ENCODE data around the gene ERC2.

DNA sequence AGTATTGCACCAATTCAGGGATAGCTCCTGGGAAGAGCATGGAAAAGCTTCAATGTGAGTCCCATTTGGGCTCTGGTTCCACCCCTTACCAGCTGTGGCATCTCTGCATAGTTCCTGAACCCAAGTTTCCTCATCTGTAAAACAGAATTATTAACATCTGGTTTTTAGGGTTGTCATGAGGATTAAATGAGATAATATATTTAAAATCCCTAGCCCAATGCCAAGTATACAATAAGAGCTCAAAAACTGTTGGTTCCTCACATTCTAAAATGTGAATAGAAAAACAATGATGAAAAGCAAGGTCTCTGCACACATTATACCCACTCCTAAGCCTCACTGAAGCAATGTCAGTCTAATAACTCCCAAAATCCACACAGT is 743.9 kb downstream of the ERC2 start:
- TF ChIP-seq SIX5 (IDR thresholded peaks at IDR 0.05; ENCODE audit: low read depth, low read length): no peak
- TF ChIP-seq USF2 (IDR thresholded peaks at IDR 0.05; ENCODE audit: low read length): no peak
- TF ChIP-seq, protein P1, sequence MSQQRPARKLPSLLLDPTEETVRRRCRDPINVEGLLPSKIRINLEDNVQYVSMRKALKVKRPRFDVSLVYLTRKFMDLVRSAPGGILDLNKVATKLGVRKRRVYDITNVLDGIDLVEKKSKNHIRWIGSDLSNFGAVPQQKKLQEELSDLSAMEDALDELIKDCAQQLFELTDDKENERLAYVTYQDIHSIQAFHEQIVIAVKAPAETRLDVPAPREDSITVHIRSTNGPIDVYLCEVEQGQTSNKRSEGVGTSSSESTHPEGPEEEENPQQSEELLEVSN (IDR thresholded peaks at IDR 0.05): no peak
- TF ChIP-seq MAFK (IDR thresholded peaks at IDR 0.05; ENCODE audit: low read depth, low read length): no peak
- no peak for TF ChIP-seq YY1 (IDR thresholded peaks at IDR 0.05; ENCODE audit: low read depth, low read length)
- TF ChIP-seq, protein P2, sequence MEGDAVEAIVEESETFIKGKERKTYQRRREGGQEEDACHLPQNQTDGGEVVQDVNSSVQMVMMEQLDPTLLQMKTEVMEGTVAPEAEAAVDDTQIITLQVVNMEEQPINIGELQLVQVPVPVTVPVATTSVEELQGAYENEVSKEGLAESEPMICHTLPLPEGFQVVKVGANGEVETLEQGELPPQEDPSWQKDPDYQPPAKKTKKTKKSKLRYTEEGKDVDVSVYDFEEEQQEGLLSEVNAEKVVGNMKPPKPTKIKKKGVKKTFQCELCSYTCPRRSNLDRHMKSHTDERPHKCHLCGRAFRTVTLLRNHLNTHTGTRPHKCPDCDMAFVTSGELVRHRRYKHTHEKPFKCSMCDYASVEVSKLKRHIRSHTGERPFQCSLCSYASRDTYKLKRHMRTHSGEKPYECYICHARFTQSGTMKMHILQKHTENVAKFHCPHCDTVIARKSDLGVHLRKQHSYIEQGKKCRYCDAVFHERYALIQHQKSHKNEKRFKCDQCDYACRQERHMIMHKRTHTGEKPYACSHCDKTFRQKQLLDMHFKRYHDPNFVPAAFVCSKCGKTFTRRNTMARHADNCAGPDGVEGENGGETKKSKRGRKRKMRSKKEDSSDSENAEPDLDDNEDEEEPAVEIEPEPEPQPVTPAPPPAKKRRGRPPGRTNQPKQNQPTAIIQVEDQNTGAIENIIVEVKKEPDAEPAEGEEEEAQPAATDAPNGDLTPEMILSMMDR (IDR thresholded peaks at IDR 0.05; ENCODE audit: control extremely low read depth in 1 of 3, insufficient read depth in 1 of 3, low read depth in 1 of 3, low read length in 3 of 3): no peak

Data from H1 (cell line).